Testis (tissue), 3 donors: Measurements from ENCODE around the gene GUCD1. TPM values are rescaled to one million over a fixed set of nuclear protein-coding genes. Genes with fewer than 3 reads are reported as not detected.
"Not testable (repeated sequence)": the region's sequence is repeated elsewhere in the genome, so short reads cannot be mapped to it uniquely, and the experiment has no call there.

Experiments
- DNase-seq: peaks from one replicate; pipeline ENCODE4 v3.0.0-alpha.2; 2019
- H3K27ac ChIP-seq, 2 donors: fragments of 200-600 bp; sonication (generic); one replicate each; pipeline ENCODE4 v1.5.1; 2019
- H3K27me3 ChIP-seq: fragments of 200-600 bp; sonication (generic); one replicate; pipeline ENCODE4 v1.5.1; 2019
- H3K36me3 ChIP-seq: fragments of 200-600 bp; sonication (generic); one replicate; pipeline ENCODE4 v1.5.1; 2017; ENCODE audit warnings: low read depth; ENCODE audit errors: missing control alignments
- H3K4me1 ChIP-seq: fragments of 200-600 bp; sonication (generic); one replicate; pipeline ENCODE4 v1.5.1; 2019
- H3K4me3 ChIP-seq, 2 donors: fragments of 200-600 bp; sonication (generic); one replicate each; pipeline ENCODE4 v1.5.1; 2017 to 2019
- H3K9me3 ChIP-seq: fragments of 200-600 bp; sonication (generic); one replicate; pipeline ENCODE4 v1.5.1; 2017
- POLR2A ChIP-seq: fragments of 450-650 bp; IDR thresholded peaks from one replicate; pipeline ENCODE4 v1.6.1; 2017; ENCODE audit warnings: antibody characterized with exemption, mild to moderate bottlenecking, moderate library complexity
- WGBS, 2 donors: methylation state at CpG; one replicate each; pipeline ENCODE4 v1.1.5; 2018; 5-methylcytosine and 5-hydroxymethylcytosine counted together
- intact Hi-C: fragments of 100-400 bp; cut with DNase I; formaldehyde crosslinking; loops from one replicate; pipeline ENCODE4 v1.15.1; 2023; ENCODE audit warnings: low total_unique reads
- polyA plus RNA-seq: library from polyadenylated mRNA; stranded (reverse); fragments of 350-450 nt; fragmentation: Illumina TruSeq; extraction: RNeasy Lipid Tissue Mini Kit (QIAGEN cat#74804); gene quantifications from one replicate; pipeline ENCODE4 v1.2.3, GENCODE V29; 2014; ENCODE audit warnings: low read depth, low replicate concordance; ENCODE audit not compliant: insufficient read depth
- total RNA-seq, 2 donors: library from RNA; depleted of rRNA; stranded (reverse); fragments of >200 nt; gene quantifications; one replicate each; pipeline ENCODE4 v1.2.3, GENCODE V29; 2016
- TF ChIP-seq, protein P1 (sequence below), 3 experiments: fragments of 450-650 bp in 2 of 3; fragments of 200-600 bp in 1 of 3; sonication (generic) in 1 of 3; IDR thresholded peaks; one replicate each; pipeline ENCODE4 v1.5.1; 2016 to 2019; ENCODE audit warnings: antibody characterized with exemption in 3 of 3, mild to moderate bottlenecking in 2 of 3, moderate library complexity in 1 of 3

The GUCD1 gene
- total and polyA plus RNA-seq, 3 donors from 2014 or later, result 91.7 to 123 (median 93.6) TPM

DNA sequence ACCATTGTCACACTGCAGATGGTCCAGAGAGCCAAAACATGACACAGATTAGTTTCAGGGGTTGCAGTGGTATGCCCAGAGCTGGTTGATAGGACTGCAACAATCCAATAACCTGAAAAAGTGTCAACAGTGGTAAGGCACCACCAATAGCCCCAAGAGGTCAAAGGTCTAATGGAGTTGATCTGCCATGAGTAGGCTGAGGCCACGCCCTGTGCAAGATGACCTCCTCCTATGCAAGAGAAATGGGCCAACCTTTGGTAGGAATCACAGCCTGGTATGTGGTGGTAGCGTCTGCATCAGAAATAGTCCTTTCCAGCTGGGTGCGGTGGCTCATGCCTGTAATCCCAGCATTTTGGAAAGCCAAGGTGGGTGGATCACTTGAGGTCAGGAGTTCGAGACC, 19.6 kb downstream of the GUCD1 start:
- DNase-seq, result no peak
- intact Hi-C loops, result no loop called here
- no peaks in the 10 kb centered on the region for H3K9me3 ChIP-seq
- H3K4me1 ChIP-seq, result no peaks in the 10 kb centered on the region
- H3K27ac ChIP-seq, result no peak overlapping the region
- TF ChIP-seq, protein P1, sequence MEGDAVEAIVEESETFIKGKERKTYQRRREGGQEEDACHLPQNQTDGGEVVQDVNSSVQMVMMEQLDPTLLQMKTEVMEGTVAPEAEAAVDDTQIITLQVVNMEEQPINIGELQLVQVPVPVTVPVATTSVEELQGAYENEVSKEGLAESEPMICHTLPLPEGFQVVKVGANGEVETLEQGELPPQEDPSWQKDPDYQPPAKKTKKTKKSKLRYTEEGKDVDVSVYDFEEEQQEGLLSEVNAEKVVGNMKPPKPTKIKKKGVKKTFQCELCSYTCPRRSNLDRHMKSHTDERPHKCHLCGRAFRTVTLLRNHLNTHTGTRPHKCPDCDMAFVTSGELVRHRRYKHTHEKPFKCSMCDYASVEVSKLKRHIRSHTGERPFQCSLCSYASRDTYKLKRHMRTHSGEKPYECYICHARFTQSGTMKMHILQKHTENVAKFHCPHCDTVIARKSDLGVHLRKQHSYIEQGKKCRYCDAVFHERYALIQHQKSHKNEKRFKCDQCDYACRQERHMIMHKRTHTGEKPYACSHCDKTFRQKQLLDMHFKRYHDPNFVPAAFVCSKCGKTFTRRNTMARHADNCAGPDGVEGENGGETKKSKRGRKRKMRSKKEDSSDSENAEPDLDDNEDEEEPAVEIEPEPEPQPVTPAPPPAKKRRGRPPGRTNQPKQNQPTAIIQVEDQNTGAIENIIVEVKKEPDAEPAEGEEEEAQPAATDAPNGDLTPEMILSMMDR (IDR thresholded peaks at IDR 0.05), result no peak
- no peak for TF ChIP-seq POLR2A
- H3K4me3 ChIP-seq, result no peak overlapping the region
- 96 to 100% methylated on average over 4 of the region's 4 CpGs for WGBS, 2 donors
- no peaks in the 10 kb centered on the region for H3K36me3 ChIP-seq
- H3K27me3 ChIP-seq, result no peaks in the 10 kb centered on the region

GRCh38 chr22:24532075-24532474, 22.9 kb downstream of the GUCD1 start:
- Histone ChIP-seq H3K4me3 (no peak overlapping the region), H3K27ac (no peak overlapping the region), H3K4me1 (no peaks in the 10 kb centered on the region), H3K36me3 (no peaks in the 10 kb centered on the region), H3K27me3 (no peaks in the 10 kb centered on the region), H3K9me3 (no peaks in the 10 kb centered on the region)
- WGBS, 2 donors, result 100% methylated on average over 1 of the region's 1 CpG; no CpG with 5 or more reads in 1 of the 2 donors
- intact Hi-C loops, result no loop called here
- no peak for DNase-seq
- no peak for TF ChIP-seq POLR2A
- TF ChIP-seq, protein P1 (IDR thresholded peaks at IDR 0.05), result no peak

DNA sequence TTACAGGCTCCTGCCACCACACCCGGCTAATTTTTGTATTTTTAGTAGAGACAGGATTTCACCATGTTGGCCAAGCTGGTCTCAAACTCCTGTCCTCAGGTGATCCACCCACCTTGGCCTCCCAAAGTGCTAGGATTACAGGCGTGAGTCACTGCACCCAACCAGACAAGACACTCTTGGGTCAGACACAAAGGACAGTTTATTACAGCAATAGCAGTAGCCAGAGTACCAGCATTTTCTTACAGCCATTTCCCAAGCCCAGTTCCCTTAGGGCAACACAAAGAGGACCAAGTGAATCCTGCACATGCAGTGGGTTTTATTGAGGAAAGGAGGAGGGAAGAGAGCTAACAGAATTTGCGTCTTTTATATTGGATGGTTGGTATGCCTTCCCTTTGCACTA, 24.0 kb downstream of the GUCD1 start:
- WGBS, 2 donors, result 90% methylated on average over 3 of the region's 3 CpGs
- H3K27ac ChIP-seq, DNase-seq, H3K4me1 ChIP-seq, H3K9me3 ChIP-seq, intact Hi-C loops, H3K4me3 ChIP-seq, H3K27me3 ChIP-seq, H3K36me3 ChIP-seq: not testable (repeated sequence)

DNA sequence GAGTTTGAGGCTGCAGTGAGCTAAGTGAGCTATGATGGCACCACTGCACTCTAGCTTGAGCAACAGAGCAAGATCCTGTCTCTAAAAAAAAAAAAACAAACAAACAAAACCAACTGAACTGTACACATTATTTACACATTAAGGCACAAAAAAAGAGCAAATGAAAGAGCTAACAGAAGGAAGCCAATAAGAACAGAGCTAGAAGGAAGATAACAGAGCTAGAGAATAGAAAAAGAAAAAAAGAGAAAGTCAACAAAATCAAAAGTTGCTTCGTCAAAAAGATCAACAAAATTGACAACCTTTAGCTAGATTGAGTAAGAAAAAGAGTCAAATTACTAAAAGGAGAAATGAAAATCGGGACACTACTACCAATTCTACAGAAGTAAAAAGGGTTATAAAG, 25.0 kb downstream of the GUCD1 start:
- Histone ChIP-seq H3K27me3 (no peaks in the 10 kb centered on the region), H3K4me3 (no peak overlapping the region), H3K27ac (no peak overlapping the region), H3K4me1 (peaks cover 4% of the 10 kb centered on the region), H3K36me3 (no peaks in the 10 kb centered on the region), H3K9me3 (no peaks in the 10 kb centered on the region)
- 95 to 96% methylated on average over 2 of the region's 2 CpGs for WGBS, 2 donors
- intact Hi-C loops, result no loop called here
- TF ChIP-seq, protein P1 (IDR thresholded peaks at IDR 0.05), result no peak
- no peak for TF ChIP-seq POLR2A
- no peak for DNase-seq

DNA sequence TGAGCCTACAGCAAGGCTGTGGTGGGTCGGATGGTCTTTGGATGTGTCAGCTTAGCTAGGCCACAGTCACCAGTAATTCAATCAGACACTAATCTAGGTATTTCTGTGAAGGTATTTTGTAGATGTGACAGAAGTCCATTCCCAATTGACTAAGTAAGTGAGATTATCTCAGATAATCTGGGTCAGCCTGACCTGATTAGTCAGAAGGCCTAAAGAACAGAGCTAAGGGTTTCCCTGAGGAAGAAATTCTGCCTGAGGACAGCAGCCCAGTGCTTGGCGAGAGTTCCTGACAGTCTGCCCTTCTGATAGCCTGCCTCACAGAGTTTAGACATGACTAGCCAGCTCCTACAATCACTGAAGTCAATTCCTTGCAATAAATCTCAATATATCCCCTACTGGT, 28.7 kb downstream of the GUCD1 start:
- TF ChIP-seq POLR2A, result no peak
- WGBS, 2 donors, result 76 to 84% methylated on average over 2 of the region's 2 CpGs
- intact Hi-C loops, result no loop called here

DNA sequence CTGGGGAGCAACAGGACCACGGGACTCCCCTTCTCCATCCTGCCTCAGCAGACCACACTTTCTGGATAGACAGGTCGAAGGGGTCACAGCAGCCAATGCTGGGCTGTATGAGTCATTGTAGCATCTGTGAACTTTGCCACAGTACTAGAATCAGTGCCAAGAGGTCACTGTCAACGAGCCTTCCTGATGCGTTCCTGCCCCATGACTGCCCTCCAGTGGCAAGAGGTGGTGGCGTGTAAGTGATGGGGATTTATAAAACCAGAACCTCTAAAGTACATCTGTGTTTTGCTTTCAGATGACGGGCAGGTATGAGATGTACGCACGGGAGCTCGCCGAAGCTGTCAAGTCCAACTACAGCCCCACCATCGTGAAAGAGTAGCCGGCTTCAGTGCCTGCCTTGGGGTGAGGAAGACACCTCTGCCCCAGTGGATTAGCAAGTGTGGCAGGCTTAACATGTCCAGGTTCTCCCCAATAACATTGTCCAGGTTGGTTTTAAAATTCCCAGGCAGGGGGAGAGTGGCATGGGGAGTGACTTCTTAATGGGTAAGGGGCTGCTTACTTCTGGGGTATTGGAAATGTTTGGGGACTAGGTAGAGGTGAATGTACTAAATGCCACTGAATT, 29.4 kb downstream of the GUCD1 start:
- TF ChIP-seq, protein P1 (IDR thresholded peaks at IDR 0.05), result peak; percentile 62 to 77 (median 77)
- TF ChIP-seq POLR2A, result no peak
- Histone ChIP-seq H3K4me1 (peaks cover 6% of the 10 kb centered on the region), H3K9me3 (no peaks in the 10 kb centered on the region), H3K36me3 (no peaks in the 10 kb centered on the region), H3K27me3 (no peaks in the 10 kb centered on the region), H3K27ac (no peak overlapping the region), H3K4me3 (no peak overlapping the region)
- intact Hi-C loops, result no loop called here
- WGBS, 2 donors, result 34 to 36% methylated on average over 7 to 12 of the region's 12 CpGs
- peak; percentile 84 for DNase-seq

More for the DNA sequence above, 28.7 kb downstream of the GUCD1 start:
- Histone ChIP-seq H3K36me3 (no peaks in the 10 kb centered on the region), H3K4me3 (no peak overlapping the region), H3K27ac (no peak overlapping the region), H3K27me3 (no peaks in the 10 kb centered on the region), H3K4me1 (peaks cover 6% of the 10 kb centered on the region), H3K9me3 (no peaks in the 10 kb centered on the region)
- no peak for DNase-seq
